Activated CD4-positive, alpha-beta T cell treated with anti-CD3 and anti-CD28 coated beads for 24 hours (primary cell): ENCODE results near the gene CCDC91.
"Not testable (repeated sequence)": the region's sequence is repeated elsewhere in the genome, so short reads cannot be mapped to it uniquely, and the experiment has no call there.

Experiments used
- DNase-seq, 2 donors: peaks; one replicate each; pipeline ENCODE4 v3.0.0-alpha.2; 2020; ENCODE audit warnings: low read depth in 2 of 2

Gene CCDC91

DNA sequence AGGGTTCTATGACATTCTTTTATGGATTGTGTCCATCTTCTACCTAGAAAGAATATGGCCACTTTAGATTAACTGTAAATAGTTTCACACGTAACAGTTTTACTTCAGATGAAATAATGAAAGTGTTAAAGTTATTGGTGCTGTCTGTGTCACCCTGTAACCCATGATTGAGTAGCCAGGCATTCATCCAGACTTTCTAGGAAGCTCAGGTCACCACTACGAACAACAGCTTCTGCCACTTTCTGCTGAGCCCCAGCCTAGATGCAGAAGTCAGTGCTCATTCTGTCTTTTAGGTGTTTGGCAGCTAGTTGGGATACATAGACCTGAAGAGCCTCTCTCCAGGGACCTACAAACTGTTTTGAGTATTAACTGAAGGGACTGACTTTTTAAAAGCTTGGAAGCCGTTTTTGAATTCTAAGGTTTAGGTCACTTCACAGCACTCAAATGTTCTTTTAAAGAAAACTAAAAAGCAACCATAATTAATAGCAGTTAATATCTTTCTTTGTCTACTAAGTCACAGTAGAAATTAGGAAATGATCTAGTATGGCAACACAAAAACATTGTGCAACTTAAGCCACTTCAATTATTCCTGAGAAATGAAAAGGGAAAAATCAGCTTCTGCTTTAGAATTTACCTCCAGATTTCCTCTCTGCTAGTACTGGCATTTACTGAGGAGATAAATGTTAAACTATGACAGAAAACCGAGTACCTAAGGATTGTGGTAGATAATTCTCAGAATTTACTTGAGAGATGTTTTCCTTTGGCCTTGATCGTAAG lies 266.9 kb downstream of the CCDC91 start:
- no peak for DNase-seq

- DNase-seq = no peak
Measured at GRCh38 chr12:28457785-28458184, 267.5 kb downstream of the CCDC91 start.

DNA sequence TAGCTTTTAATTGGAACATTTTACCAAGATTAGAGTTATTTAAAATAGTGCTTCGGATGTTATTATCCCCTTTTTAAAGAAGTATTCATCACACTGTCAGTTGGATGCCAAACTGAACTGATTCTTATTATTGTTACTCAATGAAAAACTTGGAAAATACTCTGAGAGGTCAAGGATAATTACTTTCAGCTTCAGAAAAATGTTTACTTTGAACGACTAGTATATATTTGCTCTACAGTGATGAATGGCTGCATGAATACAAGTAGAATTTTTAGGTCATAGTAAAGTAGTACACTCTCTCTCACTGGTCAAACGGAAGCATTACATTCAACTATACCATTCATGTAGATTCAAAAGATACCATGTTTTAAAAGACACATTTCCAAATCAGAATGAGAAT lies 269.2 kb downstream of the CCDC91 start:
- DNase-seq = no peak

- no peak for DNase-seq
Measured at GRCh38 chr12:28460420-28461130, 270.3 kb downstream of the CCDC91 start.

DNA sequence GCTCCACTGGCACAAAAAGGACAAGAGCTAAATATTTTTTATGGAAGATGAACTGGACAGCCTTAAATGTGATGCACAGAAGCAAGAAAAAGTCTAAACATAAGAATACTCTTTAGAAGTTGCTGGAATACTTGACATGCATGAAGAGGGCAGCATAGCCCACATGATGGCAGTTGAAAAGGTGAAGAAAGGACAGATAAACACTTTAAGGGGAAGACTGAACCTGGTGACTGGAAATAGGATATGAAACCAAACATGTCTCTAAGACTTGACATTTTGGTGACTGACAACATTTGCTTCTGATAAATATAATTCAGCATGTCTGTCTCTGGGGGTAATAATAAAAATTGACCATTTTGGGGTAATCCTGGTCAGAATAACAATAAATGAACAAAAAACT lies 273.1 kb downstream of the CCDC91 start:
- DNase-seq = no peak

- not testable (repeated sequence) for DNase-seq
Measured at GRCh38 chr12:28471762-28472161, 281.5 kb downstream of the CCDC91 start.

- not testable (repeated sequence) for DNase-seq
Measured at GRCh38 chr12:28476206-28476605, 285.9 kb downstream of the CCDC91 start.

- DNase-seq = not testable (repeated sequence)
Measured at GRCh38 chr12:28479097-28479496, 288.8 kb downstream of the CCDC91 start.

- no peak for DNase-seq
Measured at GRCh38 chr12:28479683-28480082, 289.4 kb downstream of the CCDC91 start.

GRCh38 chr12:28484156-28484555 lies 293.9 kb downstream of the CCDC91 start:
- DNase-seq = no peak

- DNase-seq = no peak
Measured at GRCh38 chr12:28486521-28486920, 296.3 kb downstream of the CCDC91 start.

GRCh38 chr12:28489246-28489645 lies 299.0 kb downstream of the CCDC91 start:
- DNase-seq = no peak

- DNase-seq = peak in 1 of 2 donors; percentile 0
Measured at GRCh38 chr12:28497889-28498411, 307.7 kb downstream of the CCDC91 start.

DNA sequence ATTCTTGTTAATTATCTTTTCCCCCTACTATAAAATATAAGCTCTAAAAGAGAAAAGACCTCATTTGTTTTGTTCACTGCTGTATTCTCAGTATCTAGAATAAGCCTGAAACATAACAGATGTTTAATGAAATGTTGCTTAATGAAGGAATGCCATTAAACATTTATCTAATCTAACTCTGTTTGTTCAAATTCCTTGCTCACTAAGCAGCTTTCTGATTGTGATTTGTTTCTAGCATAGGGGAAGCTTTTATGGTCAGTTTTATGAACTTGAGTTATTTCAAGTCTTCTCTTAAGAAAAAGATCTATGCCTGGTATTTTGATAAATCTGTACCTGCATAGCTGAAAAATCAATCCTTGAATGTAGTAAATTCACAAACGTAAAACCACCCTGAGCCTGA lies 308.6 kb downstream of the CCDC91 start:
- no peak for DNase-seq

DNA sequence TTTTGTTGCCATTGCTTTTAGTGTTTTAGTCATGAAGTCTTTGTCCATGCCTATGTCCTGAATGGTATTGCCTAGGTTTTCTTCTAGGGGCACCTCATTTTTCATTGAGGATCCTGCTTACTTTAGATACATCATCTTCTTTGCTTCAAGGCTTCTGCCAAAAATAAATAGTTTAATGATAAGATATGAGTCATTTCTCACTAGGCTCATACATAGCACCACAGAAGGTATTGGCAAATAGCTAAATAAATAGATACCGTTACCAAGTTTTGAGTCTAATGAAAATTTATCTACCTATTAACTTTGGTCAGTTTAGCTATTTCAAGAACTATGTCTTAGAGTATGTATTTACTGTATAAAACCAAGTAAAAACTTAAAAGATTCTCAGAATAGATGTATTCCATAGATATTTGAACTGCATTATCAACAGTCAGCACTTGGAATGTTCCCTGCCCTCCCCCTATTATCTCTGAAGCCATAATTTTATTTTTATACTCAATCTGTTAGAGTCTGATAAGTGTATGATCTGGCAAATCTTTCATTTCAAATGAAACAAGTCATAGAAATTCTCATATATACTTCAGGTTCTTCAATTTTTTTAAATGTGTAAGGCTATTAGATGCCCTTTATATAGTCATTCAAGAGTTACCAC lies 310.2 kb downstream of the CCDC91 start:
- DNase-seq = no peak

DNA sequence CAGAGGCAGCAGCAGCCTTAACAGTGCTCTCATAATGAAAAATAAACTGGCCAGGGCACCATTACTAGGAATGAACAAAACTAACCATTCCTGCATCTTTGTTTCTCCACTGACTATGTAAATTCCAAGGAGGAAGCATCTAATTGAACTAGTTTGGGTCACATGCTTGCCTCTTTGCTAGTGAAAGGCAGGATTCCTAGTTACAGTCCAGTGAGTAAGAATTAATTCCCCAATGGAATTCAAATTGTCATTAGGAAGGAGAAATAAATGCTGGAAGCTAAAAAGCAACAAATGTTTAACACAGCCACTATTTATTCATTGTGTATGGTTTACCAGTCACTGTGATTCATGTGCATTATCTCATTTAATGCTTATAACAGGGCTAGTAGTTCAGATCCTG lies 316.0 kb downstream of the CCDC91 start:
- DNase-seq = no peak

GRCh38 chr12:28507033-28507432 lies 316.8 kb downstream of the CCDC91 start:
- no peak for DNase-seq

DNA sequence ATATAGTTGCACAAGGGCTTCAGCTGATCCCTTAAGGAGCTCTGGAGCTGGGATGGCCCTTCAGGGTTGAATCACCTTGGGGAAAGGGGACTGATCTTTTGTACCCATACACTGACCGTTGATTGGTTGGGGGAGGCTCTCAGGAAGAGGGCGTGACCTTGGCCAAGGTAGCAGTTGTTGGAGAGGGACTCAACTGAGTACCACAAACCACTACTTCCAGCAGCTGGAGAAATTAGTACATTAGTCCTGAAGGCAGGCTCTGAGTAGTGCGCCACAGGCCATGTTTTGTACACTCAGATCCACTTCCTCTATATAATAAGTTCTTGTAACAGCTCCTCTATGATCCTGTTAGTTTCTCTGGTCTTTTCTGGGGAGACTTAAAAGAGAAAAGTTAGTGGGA lies 317.6 kb downstream of the CCDC91 start:
- DNase-seq = no peak

- no peak for DNase-seq
Measured at GRCh38 chr12:28512406-28512805, 322.1 kb downstream of the CCDC91 start.

- no peak for DNase-seq
Measured at GRCh38 chr12:28512876-28513275, 322.6 kb downstream of the CCDC91 start.

- no peak for DNase-seq
Measured at GRCh38 chr12:28513983-28514382, 323.7 kb downstream of the CCDC91 start.

DNA sequence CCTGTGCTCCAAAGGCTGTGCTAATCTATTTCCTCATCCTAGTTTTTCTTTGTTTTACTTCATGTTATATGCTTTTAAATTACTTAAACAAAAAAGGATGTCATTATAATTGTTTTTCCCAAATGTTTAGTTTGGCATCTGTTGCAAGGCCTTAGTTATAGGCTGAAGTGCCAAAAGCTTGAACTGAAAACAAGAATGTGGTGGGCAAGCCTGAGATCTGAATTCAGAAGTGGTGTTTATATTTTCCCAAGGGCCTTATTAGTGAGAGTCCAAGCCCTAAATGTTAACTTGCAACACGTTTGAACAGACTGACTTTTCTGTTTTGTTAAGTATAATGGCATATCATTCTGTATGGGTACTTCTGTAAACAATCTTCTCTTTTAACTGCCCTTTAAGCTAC lies 326.8 kb downstream of the CCDC91 start:
- no peak for DNase-seq
